Gastrocnemius medialis (tissue), 4 donors: ENCODE data around the gene PATZ1. TPM values are rescaled to one million over a fixed set of nuclear protein-coding genes. Genes with fewer than 3 reads are reported as not detected.

Experiments
- ATAC-seq, 2 donors: fragments of 150-250 bp; one replicate each; pipeline ENCODE4 v1.9.1; 2016
- DNase-seq, 2 donors: peaks; one replicate each; pipeline ENCODE4 v3.0.0-alpha.2; 2019
- H3K27ac ChIP-seq, 4 donors: fragments of 200-600 bp; sonication (generic); 1 replicate in 1 of 4; 2 replicates in 3 of 4; pipeline ENCODE4 v1.5.1; 2016 to 2018; ENCODE audit warnings: mild to moderate bottlenecking in 2 of 4, moderate library complexity in 1 of 4
- H3K27me3 ChIP-seq, 3 donors: fragments of 200-600 bp; sonication (generic) in 2 of 3; 1 replicate in 1 of 3; 2 replicates in 2 of 3; pipeline versions ENCODE4 v1.5.1 to v1.6.0; 2016 to 2019; ENCODE audit warnings: mild to moderate bottlenecking in 1 of 3, moderate library complexity in 1 of 3
- H3K36me3 ChIP-seq, 2 donors: fragments of 200-600 bp; sonication (generic) in 1 of 2; one replicate each; pipeline ENCODE4 v1.5.1; 2017 to 2018
- H3K4me1 ChIP-seq, 2 donors: fragments of 200-600 bp; sonication (generic) in 1 of 2; one replicate each; pipeline ENCODE4 v1.5.1; 2016 to 2017; ENCODE audit warnings: mild to moderate bottlenecking in 2 of 2
- H3K4me3 ChIP-seq, 4 donors: fragments of 200-600 bp; sonication (generic) in 3 of 4; 1 replicate in 1 of 4; 2 replicates in 3 of 4; pipeline ENCODE4 v1.5.1; 2016 to 2019; ENCODE audit warnings: mild to moderate bottlenecking in 2 of 4
- H3K9me3 ChIP-seq, 3 donors: fragments of 200-600 bp; sonication (generic) in 2 of 3; 1 replicate in 1 of 3; 2 replicates in 2 of 3; pipeline ENCODE4 v1.5.1; 2016 to 2019
- POLR2A ChIP-seq, 2 donors: fragments of 450-650 bp; IDR thresholded peaks; one replicate each; pipeline ENCODE4 v1.6.1; 2017; ENCODE audit warnings: antibody characterized with exemption in 2 of 2, mild to moderate bottlenecking in 2 of 2, moderate library complexity in 2 of 2
- in situ Hi-C, 4 donors: fragments of 200-750 bp; cut with MboI; loops; one replicate each; pipeline versions ENCODE4 v1.15.0 to v1.8.0; 2017; ENCODE audit warnings: low sequenced_read_pairs in 4 of 4
- intact Hi-C: fragments of 100-400 bp; cut with DNase I; formaldehyde crosslinking; loops from one replicate; pipeline ENCODE4 v1.15.1; 2023; ENCODE audit warnings: low total_unique reads
- total RNA-seq, 4 donors: library from RNA; depleted of rRNA; stranded (reverse); fragments of >200 nt; gene quantifications; one replicate each; pipeline versions ENCODE4 v1.1.0 to v1.2.3, GENCODE V29; 2016
- TF ChIP-seq, protein P1 (sequence below), 5 experiments: fragments of 450-650 bp in 3 of 5; fragments of 200-600 bp in 2 of 5; sonication (generic) in 2 of 5; IDR thresholded peaks in 4 of 5; conservative IDR thresholded peaks in 1 of 5; 1 replicate in 4 of 5; 2 replicates in 1 of 5; pipeline ENCODE4 v1.5.1; 2016 to 2019; ENCODE audit warnings: antibody characterized with exemption in 5 of 5, mild to moderate bottlenecking in 3 of 5, moderate library complexity in 3 of 5

Gene PATZ1
- total RNA-seq, 4 donors from 2014 or later = 8.4 to 11.5 (median 9.2) TPM

DNA sequence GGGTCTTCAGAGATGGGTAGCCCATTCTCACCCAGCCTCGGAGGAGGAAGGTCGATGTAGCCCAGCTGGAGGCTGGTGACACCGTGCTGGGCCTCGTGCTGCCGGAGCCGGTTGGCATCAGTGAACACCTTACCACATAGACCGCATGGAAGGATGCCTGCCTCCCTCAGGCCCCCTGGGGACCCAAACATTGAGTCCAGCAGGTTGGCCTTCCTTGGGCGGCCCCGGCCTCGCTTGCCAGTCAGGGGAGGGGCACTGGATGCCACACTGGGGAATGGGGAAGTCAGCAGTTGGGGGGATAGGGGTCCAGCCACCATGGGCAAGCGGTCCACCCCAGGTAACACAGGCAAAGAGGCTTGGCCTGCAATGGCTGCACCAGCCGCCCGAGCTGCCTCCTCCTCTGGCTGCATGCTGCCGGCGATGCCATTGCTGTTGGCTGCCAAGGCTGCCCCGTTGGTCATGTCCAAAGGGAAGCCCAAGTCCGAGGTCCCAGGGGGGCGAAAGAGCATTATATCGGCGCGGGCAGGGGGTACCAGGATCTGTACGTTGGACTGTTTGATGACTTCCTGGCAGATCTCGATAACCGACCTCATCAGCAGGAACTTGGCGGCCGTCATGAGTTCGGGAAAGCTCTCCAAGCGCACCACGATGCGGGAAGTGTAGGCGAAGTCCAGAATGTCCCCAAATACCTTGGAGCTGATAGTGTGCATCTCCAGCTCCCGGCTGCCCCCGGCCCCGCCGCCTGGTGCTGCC lies 1.4 kb downstream of the PATZ1 start:
- Histone ChIP-seq H3K27ac (peak overlapping the region; percentile 63 to 81 (median 76)), H3K36me3 (peaks cover 0 to 6% of the 10 kb centered on the region in 2 donors), H3K27me3 (no peaks in the 10 kb centered on the region), H3K9me3 (no peaks in the 10 kb centered on the region), H3K4me1 (peaks cover 24 to 42% of the 10 kb centered on the region in 2 donors), H3K4me3 (peak overlapping the region; percentile 59 to 87 (median 76))
- no peak for ATAC-seq
- TF ChIP-seq POLR2A (IDR thresholded peaks at IDR 0.05) = no peak
- TF ChIP-seq, protein P1, sequence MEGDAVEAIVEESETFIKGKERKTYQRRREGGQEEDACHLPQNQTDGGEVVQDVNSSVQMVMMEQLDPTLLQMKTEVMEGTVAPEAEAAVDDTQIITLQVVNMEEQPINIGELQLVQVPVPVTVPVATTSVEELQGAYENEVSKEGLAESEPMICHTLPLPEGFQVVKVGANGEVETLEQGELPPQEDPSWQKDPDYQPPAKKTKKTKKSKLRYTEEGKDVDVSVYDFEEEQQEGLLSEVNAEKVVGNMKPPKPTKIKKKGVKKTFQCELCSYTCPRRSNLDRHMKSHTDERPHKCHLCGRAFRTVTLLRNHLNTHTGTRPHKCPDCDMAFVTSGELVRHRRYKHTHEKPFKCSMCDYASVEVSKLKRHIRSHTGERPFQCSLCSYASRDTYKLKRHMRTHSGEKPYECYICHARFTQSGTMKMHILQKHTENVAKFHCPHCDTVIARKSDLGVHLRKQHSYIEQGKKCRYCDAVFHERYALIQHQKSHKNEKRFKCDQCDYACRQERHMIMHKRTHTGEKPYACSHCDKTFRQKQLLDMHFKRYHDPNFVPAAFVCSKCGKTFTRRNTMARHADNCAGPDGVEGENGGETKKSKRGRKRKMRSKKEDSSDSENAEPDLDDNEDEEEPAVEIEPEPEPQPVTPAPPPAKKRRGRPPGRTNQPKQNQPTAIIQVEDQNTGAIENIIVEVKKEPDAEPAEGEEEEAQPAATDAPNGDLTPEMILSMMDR (IDR thresholded peaks at IDR 0.05 in 4 of 5, conservative IDR thresholded peaks at IDR 0.05 in 1 of 5) = no peak
- in situ Hi-C loops = loop anchor here in 2 of 4 donors (5.0 to 25.0 kb wide), 2 partner anchors 53 to 293 kb away; partner anchors contain the start of gene DRG1 (in 1 of the 2)
- intact Hi-C loops = loop anchor here (2.0 to 5.0 kb wide), 3 partner anchors 54 to 288 kb away; no protein-coding TSS in a partner anchor
- DNase-seq = peak in 1 of 2 donors; percentile 44

DNA sequence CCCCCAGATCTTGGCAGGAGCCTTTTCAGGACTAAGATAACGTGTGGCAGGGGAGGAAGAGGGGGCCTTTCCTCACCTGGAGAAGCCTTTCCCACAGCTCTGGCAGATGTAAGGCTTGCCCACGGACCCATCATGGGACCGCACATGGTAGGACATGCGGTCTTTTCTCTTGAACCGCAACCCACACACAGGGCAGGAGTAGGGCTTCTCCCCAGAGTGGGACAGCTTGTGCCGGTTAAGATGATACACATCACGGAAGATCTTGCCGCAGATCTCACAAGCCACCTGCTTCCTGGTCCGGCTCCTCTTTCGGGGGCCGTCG lies 1.9 kb downstream of the PATZ1 start:
- Histone ChIP-seq H3K36me3 (peaks cover 0 to 6% of the 10 kb centered on the region in 2 donors), H3K9me3 (no peaks in the 10 kb centered on the region), H3K27me3 (no peaks in the 10 kb centered on the region), H3K4me1 (peaks cover 24 to 42% of the 10 kb centered on the region in 2 donors), H3K4me3 (no peak overlapping the region), H3K27ac (peak overlapping the region; percentile 26 to 80 (median 41))
- no peak for ATAC-seq
- no peak for TF ChIP-seq POLR2A (IDR thresholded peaks at IDR 0.05)
- TF ChIP-seq, protein P1 (IDR thresholded peaks at IDR 0.05 in 4 of 5, conservative IDR thresholded peaks at IDR 0.05 in 1 of 5) = no peak
- in situ Hi-C loops = loop anchor here in 1 of 4 donors (25.0 kb wide), 1 partner anchor 293 kb away; no protein-coding TSS in a partner anchor
- intact Hi-C loops = loop anchor here (2.0 kb wide), 1 partner anchor 53 kb away; no protein-coding TSS in a partner anchor
- DNase-seq = no peak

GRCh38 chr22:31343235-31344191 lies 2.6 kb downstream of the PATZ1 start:
- in situ Hi-C loops = loop anchor here in 1 of 4 donors (25.0 kb wide), 1 partner anchor 294 kb away; no protein-coding TSS in a partner anchor
- no peaks in the 10 kb centered on the region for H3K9me3 ChIP-seq
- H3K4me1 ChIP-seq = peaks cover 24 to 42% of the 10 kb centered on the region in 2 donors
- H3K27me3 ChIP-seq = no peaks in the 10 kb centered on the region
- peak overlapping the region in 1 of 4 donors; percentile 1 for H3K4me3 ChIP-seq
- H3K27ac ChIP-seq = peak overlapping the region; percentile 26 to 80 (median 41)
- no peak for TF ChIP-seq POLR2A (IDR thresholded peaks at IDR 0.05)
- TF ChIP-seq, protein P1 (IDR thresholded peaks at IDR 0.05 in 4 of 5, conservative IDR thresholded peaks at IDR 0.05 in 1 of 5) = no peak
- DNase-seq (no peak), ATAC-seq (no peak)
- intact Hi-C loops = loop anchor here (2.0 kb wide), 1 partner anchor 53 kb away; no protein-coding TSS in a partner anchor
- H3K36me3 ChIP-seq = peaks cover 0 to 6% of the 10 kb centered on the region in 2 donors

GRCh38 chr22:31342389-31343140 lies 3.6 kb downstream of the PATZ1 start:
- no peaks in the 10 kb centered on the region for H3K27me3 ChIP-seq
- TF ChIP-seq, protein P1 (IDR thresholded peaks at IDR 0.05 in 4 of 5, conservative IDR thresholded peaks at IDR 0.05 in 1 of 5) = no peak
- TF ChIP-seq POLR2A (IDR thresholded peaks at IDR 0.05) = no peak
- peaks cover 24 to 39% of the 10 kb centered on the region in 2 donors for H3K4me1 ChIP-seq
- in situ Hi-C loops (loop anchor here in 1 of 4 donors (25.0 kb wide), 1 partner anchor 295 kb away; no protein-coding TSS in a partner anchor), intact Hi-C loops (no loop called here)
- no peak overlapping the region for H3K4me3 ChIP-seq
- ATAC-seq = no peak
- H3K27ac ChIP-seq = no peak overlapping the region
- H3K36me3 ChIP-seq = peaks cover 0 to 6% of the 10 kb centered on the region in 2 donors
- H3K9me3 ChIP-seq = no peaks in the 10 kb centered on the region
- DNase-seq = no peak
